SU-DHL-6 (cell line): Measurements from ENCODE around the gene LRRC55.

Experiments used
- H2AFZ ChIP-seq: fragments of 200-600 bp; sonication (generic); 2 replicates; pipeline ENCODE4 v1.6.1; 2014; ENCODE audit warnings: low read depth, mild to moderate bottlenecking, moderate library complexity, mixed read lengths, antibody characterized with exemption, low read length; ENCODE audit not compliant: severe bottlenecking
- H3F3A ChIP-seq: fragments of 200-600 bp; shearing (Covaris generic); 2 replicates; pipeline ENCODE4 v1.6.0; 2016; ENCODE audit warnings: antibody characterized with exemption, mild to moderate bottlenecking; ENCODE audit not compliant: insufficient read depth
- H3K27ac ChIP-seq: fragments of 200-600 bp; sonication (generic); 2 replicates; pipeline ENCODE4 v1.5.1; 2016; ENCODE audit warnings: low read depth, mild to moderate bottlenecking, low read length, moderate library complexity, mixed read lengths
- H3K27me3 ChIP-seq: fragments of 200-600 bp; sonication (generic), shearing (Covaris generic); 2 replicates; pipeline ENCODE4 v1.6.0; 2014; ENCODE audit warnings: mild to moderate bottlenecking, low read length
- H3K36me3 ChIP-seq: fragments of 200-600 bp; sonication (generic); 2 replicates; pipeline ENCODE4 v1.6.1; 2014; ENCODE audit warnings: mild to moderate bottlenecking, low read length, mixed read lengths
- H3K4me2 ChIP-seq: fragments of 300-600, 200-600 bp; shearing (Covaris generic), sonication (generic); 2 replicates; pipeline ENCODE4 v1.6.0; 2014; ENCODE audit warnings: low read length, low read depth, mild to moderate bottlenecking; ENCODE audit not compliant: poor library complexity, severe bottlenecking
- H3K4me3 ChIP-seq: fragments of 200-600 bp; sonication (generic); 2 replicates; pipeline ENCODE4 v1.5.1; 2014; ENCODE audit warnings: antibody characterized with exemption, low read length, mild to moderate bottlenecking, mixed read lengths; ENCODE audit not compliant: insufficient read depth, poor library complexity, severe bottlenecking
- H3K79me2 ChIP-seq: fragments of 200-600 bp; sonication (generic); 2 replicates; pipeline ENCODE4 v1.6.1; 2014; ENCODE audit warnings: mild to moderate bottlenecking, low read length, moderate library complexity; ENCODE audit not compliant: insufficient read depth
- H3K9ac ChIP-seq: fragments of 200-600 bp; sonication (generic); 2 replicates; pipeline ENCODE4 v1.7.0; 2014; ENCODE audit warnings: mild to moderate bottlenecking, low read length
- H3K9me2 ChIP-seq: fragments of 200-600 bp; sonication (generic); replicated peaks from 2 replicates; pipeline ENCODE4 v1.6.1; 2014; ENCODE audit warnings: low read length; ENCODE audit not compliant: insufficient read depth
- H3K9me3 ChIP-seq: fragments of 200-600 bp; sonication (generic); 2 replicates; pipeline ENCODE4 v1.6.1; 2014; ENCODE audit warnings: low read length, mixed read lengths; ENCODE audit not compliant: insufficient read depth
- H4K20me1 ChIP-seq: fragments of 200-600 bp; sonication (generic); 2 replicates; pipeline ENCODE4 v1.6.1; 2014; ENCODE audit warnings: low read depth, mild to moderate bottlenecking, antibody characterized with exemption, low read length, moderate library complexity, mixed read lengths
- CTCF ChIP-seq: fragments of 200-600 bp; sonication (generic); IDR thresholded peaks from one replicate; pipeline ENCODE4 v1.5.1; 2017; ENCODE audit warnings: antibody characterized with exemption, mild to moderate bottlenecking, low read length, moderate library complexity; ENCODE audit not compliant: insufficient read depth, poor library complexity, severe bottlenecking
- EZH2phosphoT487 ChIP-seq: fragments of 200-600 bp; sonication (generic), shearing (Covaris generic); conservative IDR thresholded peaks from 2 replicates; pipeline ENCODE4 v1.6.1; 2018; ENCODE audit warnings: mild to moderate bottlenecking, antibody characterized with exemption, low read length, moderate library complexity, mixed read lengths

The LRRC55 gene

GRCh38 chr11:57240007-57240406 lies 58.3 kb downstream of the LRRC55 start:
- no peak for TF ChIP-seq EZH2phosphoT487
- TF ChIP-seq CTCF, result no peak
- H3K9me3 ChIP-seq, result no peaks in the 10 kb centered on the region
- no peaks in the 10 kb centered on the region for H3K79me2 ChIP-seq
- no peaks in the 10 kb centered on the region for H3K9me2 ChIP-seq
- H3K4me2 ChIP-seq, result no peak overlapping the region
- no peaks in the 10 kb centered on the region for H3K27me3 ChIP-seq
- no peaks in the 10 kb centered on the region for H3F3A ChIP-seq
- no peak overlapping the region for H2AFZ ChIP-seq
- H3K27ac ChIP-seq, result no peak overlapping the region
- no peaks in the 10 kb centered on the region for H4K20me1 ChIP-seq
- H3K36me3 ChIP-seq, result no peaks in the 10 kb centered on the region
- H3K9ac ChIP-seq, result no peak overlapping the region
- no peak overlapping the region for H3K4me3 ChIP-seq

- no peaks in the 10 kb centered on the region for H3F3A ChIP-seq
- H3K4me3 ChIP-seq, result no peak overlapping the region
- H3K27ac ChIP-seq, result no peak overlapping the region
- H3K79me2 ChIP-seq, result no peaks in the 10 kb centered on the region
- H3K4me2 ChIP-seq, result no peak overlapping the region
- H3K9ac ChIP-seq, result no peak overlapping the region
- H3K9me2 ChIP-seq, result no peaks in the 10 kb centered on the region
- H2AFZ ChIP-seq, result no peak overlapping the region
- H3K36me3 ChIP-seq, result no peaks in the 10 kb centered on the region
- H4K20me1 ChIP-seq, result no peaks in the 10 kb centered on the region
- no peaks in the 10 kb centered on the region for H3K27me3 ChIP-seq
- TF ChIP-seq CTCF (no peak), EZH2phosphoT487 (no peak)
- no peaks in the 10 kb centered on the region for H3K9me3 ChIP-seq
These were observed 59.0 kb downstream of the LRRC55 start for GRCh38 chr11:57240757-57241156.
